ENCODE results near the gene CATSPERB.
"Not testable (repeated sequence)": the region's sequence is repeated elsewhere in the genome, so short reads cannot be mapped to it uniquely, and the experiment has no call there.

Gene CATSPERB

DNA sequence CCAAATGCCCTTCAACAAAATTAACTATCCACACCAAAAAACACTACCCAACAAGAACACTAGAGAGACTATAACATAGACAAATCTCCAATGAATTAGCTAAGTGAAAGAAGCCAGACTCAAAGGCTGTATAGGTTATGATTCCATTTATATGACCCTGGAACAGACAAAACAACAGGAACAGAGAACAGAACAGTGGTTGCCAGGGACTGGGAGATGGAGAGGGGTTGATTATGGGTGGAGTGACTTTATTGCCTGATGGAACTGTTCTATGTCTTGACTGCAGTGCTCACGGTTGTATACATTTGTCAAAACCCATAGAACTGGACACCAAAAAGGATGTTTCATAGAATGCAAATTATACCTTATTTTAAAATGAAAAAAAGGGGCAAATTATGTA lies 14.9 kb downstream of the CATSPERB start:
- H3K4me1 ChIP-seq, result no peaks in the 10 kb centered on the region
- no peak for TF ChIP-seq Cebpa-rat (IDR thresholded peaks at IDR 0.05)

GRCh38 chr14:91714805-91715204 lies 17.1 kb downstream of the CATSPERB start:
- Histone ChIP-seq H3K9me3 (no peaks in the 10 kb centered on the region), H3K4me3 (no peak overlapping the region), H3K27ac (no peak overlapping the region), H3K4me1 (no peaks in the 10 kb centered on the region), H4K20me1 (no peaks in the 10 kb centered on the region), H3K36me3 (no peaks in the 10 kb centered on the region), H3K4me2 (no peak overlapping the region), H3K9ac (no peak overlapping the region), H3K27me3 (no peaks in the 10 kb centered on the region)
- TF ChIP-seq Cebpa-rat (IDR thresholded peaks at IDR 0.05), result no peak

More for the DNA sequence above, 14.9 kb downstream of the CATSPERB start:
- H3K27ac ChIP-seq, result no peak overlapping the region
- no peaks in the 10 kb centered on the region for H3K36me3 ChIP-seq
- H3K9me3 ChIP-seq, result no peaks in the 10 kb centered on the region
- no peaks in the 10 kb centered on the region for H3K27me3 ChIP-seq
- H4K20me1 ChIP-seq, result no peaks in the 10 kb centered on the region
- no peak overlapping the region for H3K9ac ChIP-seq
- H3K4me2 ChIP-seq, result no peak overlapping the region
- H3K4me3 ChIP-seq, result no peak overlapping the region

GRCh38 chr14:91708795-91709194 lies 23.1 kb downstream of the CATSPERB start:
- H3K27me3 ChIP-seq, result no peaks in the 10 kb centered on the region; the same call in 1 of the 2 replicates
- no peaks in the 10 kb centered on the region for H3K4me1 ChIP-seq
- H3K9ac ChIP-seq, result no peak overlapping the region
- H3K36me3 ChIP-seq, result no peaks in the 10 kb centered on the region
- TF ChIP-seq Cebpa-rat (IDR thresholded peaks at IDR 0.05), result no peak
- H4K20me1 ChIP-seq, result no peaks in the 10 kb centered on the region
- no peak overlapping the region for H3K4me2 ChIP-seq
- peaks cover 7% of the 10 kb centered on the region for H3K9me3 ChIP-seq
- H3K27ac ChIP-seq, result no peak overlapping the region
- H3K4me3 ChIP-seq, result no peak overlapping the region

DNA sequence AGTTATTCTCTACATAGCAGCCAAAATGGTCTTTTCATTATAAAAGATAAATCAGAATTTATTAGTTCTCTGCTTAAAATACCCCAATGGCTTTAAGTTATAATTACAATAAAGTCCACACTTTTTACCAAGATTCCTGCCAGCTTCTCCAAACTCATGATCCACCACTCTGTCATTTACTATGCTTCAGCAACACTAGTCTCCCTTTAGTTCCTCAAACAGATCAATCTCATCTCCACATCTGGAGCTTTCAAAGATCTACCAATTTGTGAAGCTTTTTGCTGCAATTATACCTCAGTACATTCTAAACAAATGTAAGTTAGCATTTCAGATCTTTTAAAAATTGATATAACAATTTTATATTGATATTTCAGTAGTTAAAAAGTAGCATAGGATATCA lies 24.9 kb downstream of the CATSPERB start:
- no peaks in the 10 kb centered on the region for H3K4me1 ChIP-seq
- TF ChIP-seq Cebpa-rat (IDR thresholded peaks at IDR 0.05), result no peak
- no peak overlapping the region for H3K4me2 ChIP-seq
- H3K27ac ChIP-seq, result no peak overlapping the region
- H3K4me3 ChIP-seq, result no peak overlapping the region
- H3K9ac ChIP-seq, result no peak overlapping the region
- H3K9me3 ChIP-seq, result peaks cover 7% of the 10 kb centered on the region
- no peaks in the 10 kb centered on the region for H4K20me1 ChIP-seq
- no peaks in the 10 kb centered on the region; the same call in 1 of the 2 replicates for H3K27me3 ChIP-seq
- H3K36me3 ChIP-seq, result no peaks in the 10 kb centered on the region

GRCh38 chr14:91694643-91695042 lies 37.2 kb downstream of the CATSPERB start:
- no peaks in the 10 kb centered on the region for H3K4me1 ChIP-seq
- H3K27me3 ChIP-seq, result no peaks in the 10 kb centered on the region
- no peak overlapping the region for H3K9ac ChIP-seq
- no peak for TF ChIP-seq Cebpa-rat (IDR thresholded peaks at IDR 0.05)
- no peak overlapping the region for H3K4me3 ChIP-seq
- peaks cover 31% of the 10 kb centered on the region for H3K9me3 ChIP-seq
- no peak overlapping the region for H3K4me2 ChIP-seq
- no peaks in the 10 kb centered on the region for H4K20me1 ChIP-seq
- no peaks in the 10 kb centered on the region for H3K36me3 ChIP-seq
- no peak overlapping the region for H3K27ac ChIP-seq

DNA sequence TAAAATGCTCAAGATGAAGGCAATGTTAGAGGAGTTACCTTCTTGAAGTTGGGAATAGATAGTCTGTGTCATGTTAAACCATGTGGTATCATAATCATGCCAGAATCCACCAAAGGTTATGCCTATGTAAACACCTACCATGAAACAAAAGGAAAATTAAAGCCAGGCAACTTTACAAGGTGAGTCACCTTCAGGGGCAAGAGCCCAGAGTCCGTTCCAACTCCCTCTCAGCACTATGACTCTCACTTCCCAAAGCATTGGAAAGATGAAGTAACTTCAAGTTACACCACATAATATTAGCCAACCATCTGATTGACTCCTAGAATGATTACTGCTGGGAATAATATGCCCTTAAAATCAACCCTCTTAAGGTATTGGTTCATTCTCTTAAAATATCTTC lies 38.5 kb downstream of the CATSPERB start:
- no peak for TF ChIP-seq Cebpa-rat (IDR thresholded peaks at IDR 0.05)
- H3K27me3 ChIP-seq, result no peaks in the 10 kb centered on the region

DNA sequence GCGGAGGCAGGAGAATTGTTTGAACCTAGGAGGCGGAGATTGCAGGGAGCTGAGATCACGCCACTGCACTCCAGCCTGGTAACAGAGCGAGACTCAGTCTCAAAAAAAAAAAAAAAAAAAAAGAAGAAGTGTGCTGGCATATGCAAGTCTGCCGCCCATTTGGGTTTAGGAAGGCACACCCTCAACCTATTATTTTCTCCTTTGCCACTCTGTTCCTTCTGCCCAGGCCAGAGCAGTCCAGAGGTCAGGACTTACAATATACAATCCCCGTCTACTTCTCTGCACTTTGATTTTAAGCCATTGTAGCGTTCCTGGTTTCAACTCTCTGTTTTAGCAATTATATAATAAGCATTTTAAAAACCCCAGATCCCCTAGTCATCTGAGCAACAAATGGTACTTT lies 39.8 kb downstream of the CATSPERB start:
- Histone ChIP-seq H3K4me3 (no peak overlapping the region), H3K4me1 (no peaks in the 10 kb centered on the region), H3K27me3 (no peaks in the 10 kb centered on the region), H3K27ac (no peak overlapping the region), H3K9ac (no peak overlapping the region), H3K4me2 (no peak overlapping the region), H3K36me3 (no peaks in the 10 kb centered on the region), H3K9me3 (peaks cover 19% of the 10 kb centered on the region), H4K20me1 (no peaks in the 10 kb centered on the region)
- TF ChIP-seq Cebpa-rat (IDR thresholded peaks at IDR 0.05), result no peak

More for the DNA sequence above, 38.5 kb downstream of the CATSPERB start:
- no peak overlapping the region for H3K4me2 ChIP-seq
- no peaks in the 10 kb centered on the region for H4K20me1 ChIP-seq
- H3K4me3 ChIP-seq, result no peak overlapping the region
- H3K36me3 ChIP-seq, result no peaks in the 10 kb centered on the region
- H3K27ac ChIP-seq, result no peak overlapping the region
- H3K9me3 ChIP-seq, result peaks cover 28% of the 10 kb centered on the region
- no peaks in the 10 kb centered on the region for H3K4me1 ChIP-seq
- no peak overlapping the region for H3K9ac ChIP-seq

GRCh38 chr14:91689608-91690007 lies 42.3 kb downstream of the CATSPERB start:
- Histone ChIP-seq H3K27ac (no peak overlapping the region), H3K9me3 (peaks cover 19% of the 10 kb centered on the region)
- no peak for TF ChIP-seq Cebpa-rat (IDR thresholded peaks at IDR 0.05)

GRCh38 chr14:91687436-91687835 lies 44.5 kb downstream of the CATSPERB start:
- H3K9me3 ChIP-seq, result peaks cover 19% of the 10 kb centered on the region
- not testable (repeated sequence) for H3K4me2 ChIP-seq, H3K27me3 ChIP-seq, H3K36me3 ChIP-seq, H3K27ac ChIP-seq, H4K20me1 ChIP-seq, H3K4me1 ChIP-seq, H3K9ac ChIP-seq, H3K4me3 ChIP-seq

More at GRCh38 chr14:91689608-91690007, 42.3 kb downstream of the CATSPERB start:
- no peaks in the 10 kb centered on the region for H3K4me1 ChIP-seq
- no peaks in the 10 kb centered on the region for H4K20me1 ChIP-seq
- H3K4me3 ChIP-seq, result no peak overlapping the region
- no peak overlapping the region for H3K9ac ChIP-seq
- H3K36me3 ChIP-seq, result no peaks in the 10 kb centered on the region
- H3K27me3 ChIP-seq, result no peaks in the 10 kb centered on the region
- no peak overlapping the region for H3K4me2 ChIP-seq

DNA sequence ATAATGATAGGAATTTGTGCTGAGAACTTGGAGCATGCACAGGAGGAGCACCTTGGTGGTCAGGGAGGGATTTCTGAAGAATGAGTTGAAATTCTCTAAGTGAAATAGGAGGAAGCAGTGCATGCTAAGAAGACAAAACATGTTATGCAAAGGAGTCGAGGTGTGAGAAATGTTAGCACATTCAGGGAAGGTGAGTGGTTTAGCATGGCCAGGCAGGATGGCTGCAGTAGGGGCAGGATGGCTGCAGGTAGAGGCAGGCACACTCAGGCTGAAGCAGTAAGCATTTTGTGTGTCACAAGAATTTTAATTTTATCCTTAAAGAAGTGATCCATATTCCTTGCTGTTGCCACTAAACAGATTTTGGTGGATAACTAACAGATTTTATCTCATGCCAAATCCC lies 46.3 kb downstream of the CATSPERB start:
- Histone ChIP-seq H3K4me1 (no peaks in the 10 kb centered on the region), H3K9ac (no peak overlapping the region), H3K27me3 (no peaks in the 10 kb centered on the region), H3K36me3 (no peaks in the 10 kb centered on the region), H3K4me3 (no peak overlapping the region), H3K4me2 (no peak overlapping the region), H4K20me1 (no peaks in the 10 kb centered on the region), H3K9me3 (peaks cover 9% of the 10 kb centered on the region), H3K27ac (no peak overlapping the region)
- TF ChIP-seq Cebpa-rat (IDR thresholded peaks at IDR 0.05), result no peak

DNA sequence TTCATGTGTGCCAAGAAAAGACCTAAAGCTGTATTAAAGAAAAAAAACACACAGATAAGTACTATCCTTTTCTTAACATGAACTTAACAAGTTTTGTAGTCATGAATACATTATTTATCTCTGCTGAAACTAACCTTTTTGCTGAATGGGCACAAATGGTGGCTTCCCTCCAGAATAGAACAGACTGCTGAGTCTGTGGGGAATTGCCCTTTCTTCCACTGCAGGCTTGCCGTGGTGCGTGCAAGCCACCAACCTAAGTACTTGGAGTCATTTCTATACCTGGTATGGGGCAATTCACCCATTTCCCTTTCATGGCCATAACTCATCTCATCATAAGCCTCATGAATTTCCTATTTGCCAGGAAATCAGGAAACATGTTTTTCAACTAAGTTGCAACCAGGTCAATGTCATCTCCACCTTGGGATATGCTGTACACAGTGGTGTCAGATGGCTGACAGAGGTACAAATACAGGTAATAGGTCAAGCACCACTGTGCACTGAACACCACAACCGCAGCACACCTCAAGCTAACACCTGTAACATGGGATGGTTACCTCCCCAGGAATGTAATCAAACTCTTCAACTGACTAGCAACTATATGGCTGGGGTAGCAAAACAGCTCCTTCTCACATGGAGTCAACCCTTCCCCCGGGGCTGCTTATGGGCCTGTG lies 49.9 kb downstream of the CATSPERB start:
- no peak for TF ChIP-seq Cebpa-rat (IDR thresholded peaks at IDR 0.05)
- Histone ChIP-seq H3K9ac (no peak overlapping the region), H3K27me3 (no peaks in the 10 kb centered on the region), H3K4me3 (no peak overlapping the region), H3K36me3 (no peaks in the 10 kb centered on the region), H3K9me3 (peaks cover 25% of the 10 kb centered on the region), H4K20me1 (no peaks in the 10 kb centered on the region), H3K4me1 (no peaks in the 10 kb centered on the region), H3K4me2 (no peak overlapping the region), H3K27ac (no peak overlapping the region)

Data from BLaER1 (cell line).